DOHH2 (cell line): ENCODE results near the gene SHANK3.

Source experiments
- H3F3A ChIP-seq: fragments of 200-600 bp; sonication (generic), shearing (Covaris generic); 2 replicates; pipeline ENCODE4 v1.6.0; 2016; ENCODE audit warnings: antibody characterized with exemption, mild to moderate bottlenecking; ENCODE audit not compliant: control insufficient read depth, insufficient read depth
- H3K27ac ChIP-seq: fragments of 200-600 bp; sonication (generic); 2 replicates; pipeline ENCODE4 v1.5.1; 2014; ENCODE audit warnings: low read depth, mild to moderate bottlenecking, low read length, moderate library complexity
- H3K27me3 ChIP-seq: fragments of 200-600 bp; sonication (generic); 2 replicates; pipeline ENCODE4 v1.6.1; 2014; ENCODE audit warnings: mild to moderate bottlenecking, low read length, mixed read lengths; ENCODE audit not compliant: control insufficient read depth
- H3K36me3 ChIP-seq: fragments of 200-600 bp; sonication (generic); 2 replicates; pipeline ENCODE4 v1.6.1; 2014; ENCODE audit warnings: mild to moderate bottlenecking, low read length, moderate library complexity, mixed read lengths; ENCODE audit not compliant: control insufficient read depth
- H3K4me1 ChIP-seq: fragments of 200-600 bp; sonication (generic); 2 replicates; pipeline ENCODE4 v1.6.1; 2014; ENCODE audit warnings: mild to moderate bottlenecking, low read length, mixed read lengths; ENCODE audit not compliant: control insufficient read depth
- H3K4me2 ChIP-seq: fragments of 200-600 bp; sonication (generic); 2 replicates; pipeline ENCODE4 v1.6.0; 2014; ENCODE audit warnings: mild to moderate bottlenecking, low read length, moderate library complexity
- H3K4me3 ChIP-seq: fragments of 200-600 bp; sonication (generic); 2 replicates; pipeline ENCODE4 v1.5.1; 2014; ENCODE audit warnings: mild to moderate bottlenecking, low read length, mixed read lengths
- H3K79me2 ChIP-seq: fragments of 200-600 bp; sonication (generic); 2 replicates; pipeline ENCODE4 v1.6.1; 2014; ENCODE audit warnings: mild to moderate bottlenecking, low read length, mixed read lengths; ENCODE audit not compliant: control insufficient read depth
- H3K9me2 ChIP-seq: fragments of 200-600 bp; sonication (generic); replicated peaks from 2 replicates; pipeline ENCODE4 v1.6.1; 2014; ENCODE audit warnings: mild to moderate bottlenecking, low read length, mixed read lengths; ENCODE audit not compliant: control insufficient read depth
- H3K9me3 ChIP-seq: fragments of 200-600 bp; sonication (generic); 2 replicates; pipeline ENCODE4 v1.6.1; 2014; ENCODE audit warnings: antibody characterized with exemption, low read length, mixed read lengths; ENCODE audit not compliant: control insufficient read depth, insufficient read depth
- H4K20me1 ChIP-seq: fragments of 200-600 bp; sonication (generic); 2 replicates; pipeline ENCODE4 v1.6.0; 2014; ENCODE audit warnings: low read depth, mild to moderate bottlenecking, antibody characterized with exemption, low read length, moderate library complexity; ENCODE audit not compliant: control insufficient read depth, insufficient read depth
- CTCF ChIP-seq: fragments of 200-600 bp; sonication (generic); IDR thresholded peaks from one replicate; pipeline ENCODE4 v1.5.1; 2014; ENCODE audit warnings: antibody characterized with exemption, mild to moderate bottlenecking, low read depth, low read length; ENCODE audit not compliant: poor library complexity, severe bottlenecking
- EZH2phosphoT487 ChIP-seq: fragments of 200-600 bp; sonication (generic); IDR thresholded peaks from 2 replicates; pipeline ENCODE4 v1.6.1; 2017; ENCODE audit warnings: borderline replicate concordance, mild to moderate bottlenecking, antibody characterized with exemption, low read length, moderate library complexity, mixed read lengths

The SHANK3 gene

GRCh38 chr22:50694766-50695420, 22.3 kb downstream of the SHANK3 start:
- no peak for TF ChIP-seq CTCF
- Histone ChIP-seq H4K20me1 (no peaks in the 10 kb centered on the region), H3F3A (no peaks in the 10 kb centered on the region), H3K4me2 (no peak overlapping the region), H3K36me3 (no peaks in the 10 kb centered on the region), H3K9me3 (no peaks in the 10 kb centered on the region), H3K9me2 (no peaks in the 10 kb centered on the region), H3K4me3 (no peak overlapping the region), H3K27me3 (0 out of 2 replicates have a peak, but pooled peaks cover 2% of the 10 kb centered on the region), H3K79me2 (no peaks in the 10 kb centered on the region), H3K4me1 (peaks cover 5% of the 10 kb centered on the region), H3K27ac (no peak overlapping the region)

GRCh38 chr22:50695421-50696250, 23.0 kb downstream of the SHANK3 start:
- Histone ChIP-seq H3K27ac (no peak overlapping the region), H3K9me3 (no peaks in the 10 kb centered on the region), H3K4me1 (peaks cover 5% of the 10 kb centered on the region), H3K9me2 (no peaks in the 10 kb centered on the region), H3K27me3 (0 out of 2 replicates have a peak, but pooled peaks cover 2% of the 10 kb centered on the region), H3F3A (no peaks in the 10 kb centered on the region), H3K4me2 (no peak overlapping the region), H4K20me1 (no peaks in the 10 kb centered on the region), H3K36me3 (no peaks in the 10 kb centered on the region), H3K79me2 (no peaks in the 10 kb centered on the region), H3K4me3 (no peak overlapping the region)
- no peak for TF ChIP-seq EZH2phosphoT487
- TF ChIP-seq CTCF: no peak

- TF ChIP-seq EZH2phosphoT487: no peak
- TF ChIP-seq CTCF: no peak
- no peaks in the 10 kb centered on the region for H3F3A ChIP-seq
- H3K9me2 ChIP-seq: no peaks in the 10 kb centered on the region
- H3K36me3 ChIP-seq: no peaks in the 10 kb centered on the region
- H3K27me3 ChIP-seq: 0 out of 2 replicates have a peak, but pooled peaks cover 2% of the 10 kb centered on the region
- no peaks in the 10 kb centered on the region for H3K9me3 ChIP-seq
- H3K27ac ChIP-seq: no peak overlapping the region
- no peaks in the 10 kb centered on the region for H4K20me1 ChIP-seq
- no peak overlapping the region for H3K4me2 ChIP-seq
- peaks cover 1% of the 10 kb centered on the region for H3K4me1 ChIP-seq
- no peaks in the 10 kb centered on the region for H3K79me2 ChIP-seq
- H3K4me3 ChIP-seq: no peak overlapping the region
Observed at GRCh38 chr22:50696251-50696798, 23.7 kb downstream of the SHANK3 start.
